ENCODE results near the gene RNLS. TPM values are rescaled to one million over a fixed set of nuclear protein-coding genes. Genes with fewer than 3 reads are reported as not detected.

RNLS gene
- total and polyA plus RNA-seq, 2 donors from 2014 or later, result 19.5 to 21.1 TPM

- no peak for TF ChIP-seq CTCF (IDR thresholded peaks at IDR 0.05; ENCODE audit: borderline replicate concordance, extremely low read depth, insufficient read depth)
- DNase-seq (no peak), FAIRE-seq (no peak)
- no peak overlapping the region for H3K27ac ChIP-seq (ENCODE audit: low read depth in 2 of 2, low read length in 2 of 2)
- intact Hi-C loops (cut with DNase I), result no loop called here
- no peaks in the 10 kb centered on the region for H3K27me3 ChIP-seq (ENCODE audit: control insufficient read depth, insufficient read depth, low read length)
- H3K4me3 ChIP-seq (ENCODE audit: low read length in 3 of 3), result no peak overlapping the region
- no peaks in the 10 kb centered on the region for H3K36me3 ChIP-seq (ENCODE audit: control insufficient read depth in 2 of 3, insufficient read depth in 3 of 3, low read length in 3 of 3)
- no peaks in the 10 kb centered on the region for H3K9me3 ChIP-seq (ENCODE audit: control insufficient read depth in 2 of 3, insufficient read depth in 1 of 3, low read length in 3 of 3)
- no peaks in the 10 kb centered on the region for H3K4me1 ChIP-seq (ENCODE audit: control insufficient read depth in 2 of 3, insufficient read depth in 2 of 3, low read depth in 1 of 3, low read length in 3 of 3)
- H3K9ac ChIP-seq (ENCODE audit: low read length in 3 of 3), result no peak overlapping the region
Measured at GRCh38 chr10:88458209-88458608, 124.9 kb downstream of the RNLS start.

GRCh38 chr10:88457660-88458059 is 125.5 kb downstream of the RNLS start:
- no peak overlapping the region for H3K4me3 ChIP-seq (ENCODE audit: low read length in 3 of 3)
- no peaks in the 10 kb centered on the region for H3K27me3 ChIP-seq (ENCODE audit: control insufficient read depth, insufficient read depth, low read length)
- H3K27ac ChIP-seq (ENCODE audit: low read depth in 2 of 2, low read length in 2 of 2), result no peak overlapping the region
- H3K36me3 ChIP-seq (ENCODE audit: control insufficient read depth in 2 of 3, insufficient read depth in 3 of 3, low read length in 3 of 3), result no peaks in the 10 kb centered on the region
- DNase-seq, result peak in 2 of 5 donors; percentile 34 to 35
- no peak overlapping the region for H3K9ac ChIP-seq (ENCODE audit: low read length in 3 of 3)
- intact Hi-C loops (cut with DNase I), result no loop called here
- H3K4me1 ChIP-seq (ENCODE audit: control insufficient read depth in 2 of 3, insufficient read depth in 2 of 3, low read depth in 1 of 3, low read length in 3 of 3), result no peaks in the 10 kb centered on the region
- no peak for TF ChIP-seq CTCF (IDR thresholded peaks at IDR 0.05; ENCODE audit: borderline replicate concordance, extremely low read depth, insufficient read depth)
- no peaks in the 10 kb centered on the region for H3K9me3 ChIP-seq (ENCODE audit: control insufficient read depth in 2 of 3, insufficient read depth in 1 of 3, low read length in 3 of 3)
- FAIRE-seq, result no peak

GRCh38 chr10:88456730-88457129 is 126.4 kb downstream of the RNLS start:
- no peak for TF ChIP-seq CTCF (IDR thresholded peaks at IDR 0.05; ENCODE audit: borderline replicate concordance, extremely low read depth, insufficient read depth)
- DNase-seq (no peak), FAIRE-seq (no peak)
- H3K9me3 ChIP-seq (ENCODE audit: control insufficient read depth in 2 of 3, insufficient read depth in 1 of 3, low read length in 3 of 3), result no peaks in the 10 kb centered on the region
- H3K27ac ChIP-seq (ENCODE audit: low read depth in 2 of 2, low read length in 2 of 2), result no peak overlapping the region
- H3K4me1 ChIP-seq (ENCODE audit: control insufficient read depth in 2 of 3, insufficient read depth in 2 of 3, low read depth in 1 of 3, low read length in 3 of 3), result no peaks in the 10 kb centered on the region
- H3K9ac ChIP-seq (ENCODE audit: low read length in 3 of 3), result no peak overlapping the region
- H3K4me3 ChIP-seq (ENCODE audit: low read length in 3 of 3), result no peak overlapping the region
- intact Hi-C loops (cut with DNase I), result no loop called here
- H3K27me3 ChIP-seq (ENCODE audit: control insufficient read depth, insufficient read depth, low read length), result no peaks in the 10 kb centered on the region
- no peaks in the 10 kb centered on the region for H3K36me3 ChIP-seq (ENCODE audit: control insufficient read depth in 2 of 3, insufficient read depth in 3 of 3, low read length in 3 of 3)

- H3K9ac ChIP-seq (ENCODE audit: low read length in 3 of 3), result no peak overlapping the region
- H3K36me3 ChIP-seq (ENCODE audit: control insufficient read depth in 2 of 3, insufficient read depth in 3 of 3, low read length in 3 of 3), result no peaks in the 10 kb centered on the region
- intact Hi-C loops (cut with DNase I), result no loop called here
- DNase-seq (no peak), FAIRE-seq (no peak)
- H3K27ac ChIP-seq (ENCODE audit: low read depth in 2 of 2, low read length in 2 of 2), result no peak overlapping the region
- H3K27me3 ChIP-seq (ENCODE audit: control insufficient read depth, insufficient read depth, low read length), result no peaks in the 10 kb centered on the region
- H3K4me1 ChIP-seq (ENCODE audit: control insufficient read depth in 2 of 3, insufficient read depth in 2 of 3, low read depth in 1 of 3, low read length in 3 of 3), result no peaks in the 10 kb centered on the region
- no peak overlapping the region for H3K4me3 ChIP-seq (ENCODE audit: low read length in 3 of 3)
- H3K9me3 ChIP-seq (ENCODE audit: control insufficient read depth in 2 of 3, insufficient read depth in 1 of 3, low read length in 3 of 3), result no peaks in the 10 kb centered on the region
- TF ChIP-seq CTCF (IDR thresholded peaks at IDR 0.05; ENCODE audit: borderline replicate concordance, extremely low read depth, insufficient read depth), result no peak
Measured at GRCh38 chr10:88455831-88456230, 127.3 kb downstream of the RNLS start.
